ENCODE results near the gene PCDHB16.
"Not testable (repeated sequence)": the region's sequence is repeated elsewhere in the genome, so short reads cannot be mapped to it uniquely, and the experiment has no call there.

Gene PCDHB16

GRCh38 chr5:141213656-141214339 is 31.6 kb downstream of the PCDHB16 start, which contains the start of gene PCDHB13:
PCDHB13 (plus strand) TSS chr5:141213919; CDS start chr5:141214124, 205 bp downstream.
- not testable (repeated sequence) for DNase-seq (ENCODE audit: extremely low read depth, insufficient read length); H3K27me3 ChIP-seq (replicated peaks; ENCODE audit: control insufficient read depth, insufficient read depth, low read length); H3K4me3 ChIP-seq (replicated peaks; ENCODE audit: low read depth, low read length); H3K36me3 ChIP-seq (ENCODE audit: control insufficient read depth, insufficient read depth, low read length)

- not testable (repeated sequence) for H3K36me3 ChIP-seq (ENCODE audit: control insufficient read depth, insufficient read depth, low read length); DNase-seq (ENCODE audit: extremely low read depth, insufficient read length); H3K27me3 ChIP-seq (replicated peaks; ENCODE audit: control insufficient read depth, insufficient read depth, low read length); H3K4me3 ChIP-seq (replicated peaks; ENCODE audit: low read depth, low read length)
These were observed 32.4 kb downstream of the PCDHB16 start for GRCh38 chr5:141214583-141214982.

- H3K4me3 ChIP-seq (replicated peaks; ENCODE audit: low read depth, low read length); DNase-seq (ENCODE audit: extremely low read depth, insufficient read length); H3K27me3 ChIP-seq (replicated peaks; ENCODE audit: control insufficient read depth, insufficient read depth, low read length); H3K36me3 ChIP-seq (ENCODE audit: control insufficient read depth, insufficient read depth, low read length): not testable (repeated sequence)
These were observed 33.3 kb downstream of the PCDHB16 start for GRCh38 chr5:141215504-141215903.

DNA sequence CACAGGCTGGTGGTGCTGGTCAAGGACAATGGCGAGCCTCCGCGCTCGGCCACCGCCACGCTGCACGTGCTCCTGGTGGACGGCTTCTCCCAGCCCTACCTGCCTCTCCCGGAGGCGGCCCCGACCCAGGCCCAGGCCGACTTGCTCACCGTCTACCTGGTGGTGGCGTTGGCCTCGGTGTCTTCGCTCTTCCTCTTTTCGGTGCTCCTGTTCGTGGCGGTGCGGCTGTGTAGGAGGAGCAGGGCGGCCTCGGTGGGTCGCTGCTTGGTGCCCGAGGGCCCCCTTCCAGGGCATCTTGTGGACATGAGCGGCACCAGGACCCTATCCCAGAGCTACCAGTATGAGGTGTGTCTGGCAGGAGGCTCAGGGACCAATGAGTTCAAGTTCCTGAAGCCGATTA is 33.8 kb downstream of the PCDHB16 start:
- not testable (repeated sequence) for H3K4me3 ChIP-seq (replicated peaks; ENCODE audit: low read depth, low read length); H3K27me3 ChIP-seq (replicated peaks; ENCODE audit: control insufficient read depth, insufficient read depth, low read length); H3K36me3 ChIP-seq (ENCODE audit: control insufficient read depth, insufficient read depth, low read length); DNase-seq (ENCODE audit: extremely low read depth, insufficient read length)

DNA sequence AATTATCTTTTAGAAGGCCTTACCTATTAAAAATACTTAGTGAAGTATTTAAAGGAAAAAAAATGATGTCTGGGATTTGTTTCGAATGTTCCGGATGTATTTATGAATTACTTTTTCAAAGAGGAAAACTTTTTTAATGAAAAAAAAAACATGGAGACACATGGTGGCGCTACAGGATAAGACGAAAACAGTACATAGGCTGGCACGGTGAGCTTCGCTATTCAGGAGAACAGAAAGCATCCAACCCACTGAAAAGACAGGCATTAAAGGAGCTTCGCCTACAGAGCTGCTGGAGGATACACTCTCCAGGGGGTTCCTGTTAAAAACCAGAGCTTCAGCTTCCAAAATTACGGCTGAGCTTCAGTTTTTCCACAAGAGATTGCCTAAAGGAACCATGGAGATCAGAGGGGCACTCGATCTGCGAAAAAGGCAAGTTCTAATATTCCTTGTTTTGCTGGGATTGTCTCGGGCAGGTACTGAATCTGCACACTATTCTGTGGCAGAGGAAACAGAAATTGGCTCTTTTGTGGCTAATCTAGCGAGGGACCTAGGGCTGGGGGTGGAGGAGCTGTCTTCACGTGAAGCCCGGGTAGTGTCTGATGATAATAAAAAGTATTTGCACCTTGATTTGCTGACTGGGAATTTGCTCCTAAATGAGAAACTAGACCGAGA is 41.1 kb downstream of the PCDHB16 start, which contains the start of gene PCDHB14:
Gene PCDHB14, plus strand, starts transcription at position 232 of the 672 bp plus-strand sequence. Its CDS starts 163 bp downstream, at position 395.
- no peak for TF ChIP-seq CTCF (IDR thresholded peaks at IDR 0.05; ENCODE audit: insufficient read depth, low read length, poor library complexity, severe bottlenecking)
- H3K27me3 ChIP-seq (replicated peaks; ENCODE audit: control insufficient read depth, insufficient read depth, low read length) = no peaks in the 10 kb centered on the region
- H3K36me3 ChIP-seq (ENCODE audit: control insufficient read depth, insufficient read depth, low read length) = no peaks in the 10 kb centered on the region
- peak within 1 kb of the TSS; percentile 17; the same call in 1 of the 2 replicates for H3K4me3 ChIP-seq (replicated peaks; ENCODE audit: low read depth, low read length)
- DNase-seq (ENCODE audit: extremely low read depth, insufficient read length) = no peak

GRCh38 chr5:141224844-141225243 is 42.7 kb downstream of the PCDHB16 start:
- not testable (repeated sequence) for DNase-seq (ENCODE audit: extremely low read depth, insufficient read length); H3K36me3 ChIP-seq (ENCODE audit: control insufficient read depth, insufficient read depth, low read length); H3K27me3 ChIP-seq (replicated peaks; ENCODE audit: control insufficient read depth, insufficient read depth, low read length); H3K4me3 ChIP-seq (replicated peaks; ENCODE audit: low read depth, low read length)

GRCh38 chr5:141225421-141225820 is 43.2 kb downstream of the PCDHB16 start:
- not testable (repeated sequence) for H3K27me3 ChIP-seq (replicated peaks; ENCODE audit: control insufficient read depth, insufficient read depth, low read length)

GRCh38 chr5:141234109-141234667 is 52.0 kb downstream of the PCDHB16 start:
- Histone ChIP-seq H3K4me3 (replicated peaks; ENCODE audit: low read depth, low read length) (no peak overlapping the region), H3K36me3 (ENCODE audit: control insufficient read depth, insufficient read depth, low read length) (no peaks in the 10 kb centered on the region), H3K27me3 (replicated peaks; ENCODE audit: control insufficient read depth, insufficient read depth, low read length) (no peaks in the 10 kb centered on the region)
- TF ChIP-seq CTCF (IDR thresholded peaks at IDR 0.05; ENCODE audit: insufficient read depth, low read length, poor library complexity, severe bottlenecking) = no peak
- DNase-seq (ENCODE audit: extremely low read depth, insufficient read length) = no peak

More at GRCh38 chr5:141225421-141225820, 43.2 kb downstream of the PCDHB16 start:
- DNase-seq (ENCODE audit: extremely low read depth, insufficient read length); H3K4me3 ChIP-seq (replicated peaks; ENCODE audit: low read depth, low read length); H3K36me3 ChIP-seq (ENCODE audit: control insufficient read depth, insufficient read depth, low read length): not testable (repeated sequence)

All from GM06990 (cell line).